Peyer's patch (tissue), 4 donors: ENCODE data around the gene PLPPR4. TPM values are rescaled to one million over a fixed set of nuclear protein-coding genes. Genes with fewer than 3 reads are reported as not detected.

ENCODE experiments used
- DNase-seq, 3 donors: peaks; one replicate each; pipeline ENCODE4 v3.0.0-alpha.2; 2017 to 2019
- H3K27ac ChIP-seq, 4 donors: fragments of 200-600 bp; sonication (generic); one replicate each; pipeline ENCODE4 v1.5.1; 2016 to 2019
- H3K27me3 ChIP-seq, 2 donors: fragments of 200-600 bp; sonication (generic); one replicate each; pipeline ENCODE4 v1.5.1; 2019
- H3K36me3 ChIP-seq, 3 donors: fragments of 200-600 bp; sonication (generic); one replicate each; pipeline ENCODE4 v1.5.1; 2016 to 2019
- H3K4me1 ChIP-seq, 4 donors: fragments of 200-600 bp; sonication (generic); one replicate each; pipeline ENCODE4 v1.5.1; 2016 to 2019
- H3K4me3 ChIP-seq, 4 donors: fragments of 200-600 bp; sonication (generic); 1 replicate in 3 of 4; 2 replicates in 1 of 4; pipeline ENCODE4 v1.5.1; 2016 to 2019; ENCODE audit warnings: mild to moderate bottlenecking in 1 of 4
- H3K9me3 ChIP-seq, 4 donors: fragments of 200-600 bp; sonication (generic); one replicate each; pipeline ENCODE4 v1.5.1; 2016 to 2019; ENCODE audit warnings: mild to moderate bottlenecking in 1 of 4
- CTCF ChIP-seq, 6 experiments: fragments of 450-650 bp in 4 of 6; fragments of 200-600 bp in 2 of 6; sonication (generic) in 1 of 6; IDR thresholded peaks; one replicate each; pipeline ENCODE4 v1.5.1; 2017 to 2019; ENCODE audit warnings: antibody characterized with exemption in 6 of 6, mild to moderate bottlenecking in 3 of 6, moderate library complexity in 1 of 6
- POLR2A ChIP-seq, 2 donors: fragments of 450-650 bp; IDR thresholded peaks; one replicate each; pipeline ENCODE4 v1.5.1; 2017; ENCODE audit warnings: antibody characterized with exemption in 2 of 2, mild to moderate bottlenecking in 2 of 2, moderate library complexity in 2 of 2
- total RNA-seq, 4 donors: library from RNA; depleted of rRNA; stranded (reverse); fragments of >200 nt; gene quantifications; one replicate each; pipeline ENCODE4 v1.1.0, GENCODE V29; 2016

Gene PLPPR4
- total RNA-seq, 4 donors from 2014 or later: not detected

- no peaks in the 10 kb centered on the region for H3K36me3 ChIP-seq
- no peaks in the 10 kb centered on the region for H3K9me3 ChIP-seq
Measured at GRCh38 chr1:99305626-99306025, 41.3 kb downstream of the PLPPR4 start.

GRCh38 chr1:99306056-99306455 is 41.8 kb downstream of the PLPPR4 start:
- no peak for TF ChIP-seq POLR2A (IDR thresholded peaks at IDR 0.05)
- TF ChIP-seq CTCF (IDR thresholded peaks at IDR 0.05): no peak
- no peaks in the 10 kb centered on the region for H3K27me3 ChIP-seq
- no peaks in the 10 kb centered on the region for H3K4me1 ChIP-seq
- no peaks in the 10 kb centered on the region for H3K36me3 ChIP-seq
- no peak for DNase-seq
- H3K27ac ChIP-seq: no peak overlapping the region
- H3K9me3 ChIP-seq: no peaks in the 10 kb centered on the region
- H3K4me3 ChIP-seq: no peak overlapping the region

More at GRCh38 chr1:99305626-99306025, 41.3 kb downstream of the PLPPR4 start:
- no peak overlapping the region for H3K4me3 ChIP-seq
- no peak for DNase-seq
- no peaks in the 10 kb centered on the region for H3K4me1 ChIP-seq
- H3K27me3 ChIP-seq: no peaks in the 10 kb centered on the region
- no peak overlapping the region for H3K27ac ChIP-seq
- TF ChIP-seq POLR2A (IDR thresholded peaks at IDR 0.05): no peak
- no peak for TF ChIP-seq CTCF (IDR thresholded peaks at IDR 0.05)

GRCh38 chr1:99306644-99307043 is 42.4 kb downstream of the PLPPR4 start:
- Histone ChIP-seq H3K27ac (no peak overlapping the region), H3K4me1 (no peaks in the 10 kb centered on the region), H3K27me3 (no peaks in the 10 kb centered on the region), H3K4me3 (no peak overlapping the region), H3K9me3 (no peaks in the 10 kb centered on the region), H3K36me3 (no peaks in the 10 kb centered on the region)
- no peak for DNase-seq
- no peak for TF ChIP-seq POLR2A (IDR thresholded peaks at IDR 0.05)
- no peak for TF ChIP-seq CTCF (IDR thresholded peaks at IDR 0.05)

- no peaks in the 10 kb centered on the region for H3K4me1 ChIP-seq
- TF ChIP-seq CTCF (IDR thresholded peaks at IDR 0.05) (no peak), POLR2A (IDR thresholded peaks at IDR 0.05) (no peak)
- no peaks in the 10 kb centered on the region for H3K27me3 ChIP-seq
- H3K4me3 ChIP-seq: no peak overlapping the region
- no peaks in the 10 kb centered on the region for H3K9me3 ChIP-seq
- H3K27ac ChIP-seq: no peak overlapping the region
- DNase-seq: no peak
- H3K36me3 ChIP-seq: no peaks in the 10 kb centered on the region
Measured at GRCh38 chr1:99315305-99315704, 51.0 kb downstream of the PLPPR4 start.

- H3K27ac ChIP-seq: no peak overlapping the region
- no peaks in the 10 kb centered on the region for H3K4me1 ChIP-seq
- no peak for DNase-seq
- no peaks in the 10 kb centered on the region for H3K9me3 ChIP-seq
- peak in 1 of 6 experiments; percentile 12 for TF ChIP-seq CTCF (IDR thresholded peaks at IDR 0.05)
- TF ChIP-seq POLR2A (IDR thresholded peaks at IDR 0.05): no peak
- H3K36me3 ChIP-seq: no peaks in the 10 kb centered on the region
- H3K27me3 ChIP-seq: no peaks in the 10 kb centered on the region
- no peak overlapping the region for H3K4me3 ChIP-seq
Measured at GRCh38 chr1:99326215-99326949, 62.1 kb downstream of the PLPPR4 start.
